WTC11 (cell line): Measurements from ENCODE around the gene TNFAIP8L1. TPM values are rescaled to one million over a fixed set of nuclear protein-coding genes. Genes with fewer than 3 reads are reported as not detected.
"Not testable (repeated sequence)": the region's sequence is repeated elsewhere in the genome, so short reads cannot be mapped to it uniquely, and the experiment has no call there.

ENCODE experiments used
- ATAC-seq: fragments of 200-7000 bp; cut with Tn5 transposase; 2 replicates; pipeline ENCODE4 v1.10.0; 2021; ENCODE audit warnings: mild to moderate bottlenecking, moderate library complexity
- CTCF ChIA-PET: fragments of 300-600 bp; sonication (Branson Sonifier 250); formaldehyde crosslinking; loops from one replicate; lab custom pipeline; 2021; ENCODE audit warnings: antibody characterized with exemption; lab: Charles Lee
- POLR2A ChIA-PET: fragments of 350-600 bp; sonication (Branson Sonifier 250); formaldehyde crosslinking; loops from one replicate; lab custom pipeline; 2021; ENCODE audit warnings: antibody characterized with exemption; lab: Charles Lee
- DNase-seq: peaks from one replicate; pipeline ENCODE4 v3.0.0; 2021; ENCODE audit warnings: low spot score
- H3K27ac Mint-ChIP-seq: 2 replicates; pipeline ENCODE4 v1.8.0; 2021; ENCODE audit warnings: mixed read lengths
- H3K27me3 Mint-ChIP-seq: 2 replicates; pipeline ENCODE4 v1.8.0; 2021; ENCODE audit warnings: low read depth, mild to moderate bottlenecking, moderate library complexity, mixed read lengths
- H3K36me3 Mint-ChIP-seq: 2 replicates; pipeline ENCODE4 v1.8.0; 2021; ENCODE audit warnings: mixed read lengths
- H3K4me1 Mint-ChIP-seq: 2 replicates; pipeline ENCODE4 v1.8.0; 2022; ENCODE audit warnings: mixed read lengths
- H3K4me3 Mint-ChIP-seq: 2 replicates; pipeline ENCODE4 v1.8.0; 2021; ENCODE audit warnings: mild to moderate bottlenecking, moderate library complexity, mixed read lengths
- H3K9me3 Mint-ChIP-seq: 2 replicates; pipeline ENCODE4 v1.8.0; 2021; ENCODE audit warnings: mixed read lengths
- ATF1 ChIP-seq: sonication (generic); formaldehyde crosslinking; IDR thresholded peaks from 2 replicates; pipeline ENCODE4 v1.8.1; 2023; ENCODE audit warnings: mild to moderate bottlenecking, moderate library complexity, missing genetic modification reagents
- ATF3 ChIP-seq: sonication (generic); formaldehyde crosslinking; conservative IDR thresholded peaks from 2 replicates; pipeline ENCODE4 v1.8.1; 2022; ENCODE audit warnings: mild to moderate bottlenecking, missing genetic modification reagents
- CDX4 ChIP-seq: fragments of 250-450 bp; sonication (Bioruptor Pico); IDR thresholded peaks from 2 replicates; pipeline ENCODE4 v1.9.0; 2021; ENCODE audit warnings: moderate library complexity, mild to moderate bottlenecking, inconsistent platforms, borderline replicate concordance
- CTCF ChIP-seq: fragments of 200-600 bp; IDR thresholded peaks from 2 replicates; pipeline ENCODE4 v1.8.0; 2022; ENCODE audit warnings: antibody characterized with exemption
- ETV6 ChIP-seq: sonication (generic); formaldehyde crosslinking; IDR thresholded peaks from 2 replicates; pipeline ENCODE4 v1.8.1; 2022; ENCODE audit warnings: mild to moderate bottlenecking, missing genetic modification reagents
- HMGXB4 ChIP-seq: sonication (generic); formaldehyde crosslinking; IDR thresholded peaks from 2 replicates; pipeline ENCODE4 v1.8.1; 2023; ENCODE audit warnings: mild to moderate bottlenecking, moderate library complexity, missing genetic modification reagents
- NR3C1 ChIP-seq: sonication (generic); formaldehyde crosslinking; conservative IDR thresholded peaks from 2 replicates; pipeline ENCODE4 v1.8.1; 2023; ENCODE audit warnings: low read depth, mild to moderate bottlenecking, missing genetic modification reagents
- SMAD3 ChIP-seq: sonication (generic); formaldehyde crosslinking; IDR thresholded peaks from 2 replicates; pipeline ENCODE4 v1.8.0; 2022; ENCODE audit warnings: missing genetic modification reagents, mild to moderate bottlenecking, borderline replicate concordance
- SP1 ChIP-seq: sonication (generic); formaldehyde crosslinking; conservative IDR thresholded peaks from 2 replicates; pipeline ENCODE4 v1.8.1; 2022; ENCODE audit warnings: missing genetic modification reagents
- USF1 ChIP-seq: sonication (generic); formaldehyde crosslinking; IDR thresholded peaks from 2 replicates; pipeline ENCODE4 v1.8.0; 2022; ENCODE audit warnings: mild to moderate bottlenecking, missing genetic modification reagents
- ZNF281 ChIP-seq: sonication (generic); formaldehyde crosslinking; IDR thresholded peaks from 2 replicates; pipeline ENCODE4 v1.8.0; 2023; ENCODE audit warnings: mild to moderate bottlenecking, missing genetic modification reagents
- ZNF671 ChIP-seq: fragments of 250-450 bp; sonication (Bioruptor Pico); IDR thresholded peaks from 2 replicates; pipeline ENCODE4 v1.8.0; 2021; ENCODE audit warnings: mild to moderate bottlenecking
- total RNA-seq: library from RNA; stranded (reverse); gene quantifications from 3 replicates; pipeline ENCODE4 v1.2.3, GENCODE V29; 2021

TNFAIP8L1 gene
- total RNA-seq, 1 experiment from 2014 or later: 8.7 TPM

- H3K4me3 Mint-ChIP-seq: no peak overlapping the region
- no peak for DNase-seq
- TF ChIP-seq ETV6 (CRISPR knock-in tag) (no peak), ZNF671 (CRISPR knock-in tag) (no peak), ATF1 (CRISPR knock-in tag) (no peak), USF1 (CRISPR knock-in tag) (no peak), HMGXB4 (CRISPR knock-in tag) (no peak)
- peaks cover 3% of the 10 kb centered on the region; the same call in 1 of the 2 replicates for H3K36me3 Mint-ChIP-seq
- no peak for ATAC-seq
- peaks cover 12% of the 10 kb centered on the region for H3K4me1 Mint-ChIP-seq
- ChIA-PET POLR2A (no interaction called here), CTCF (no interaction called here)
- no peak overlapping the region for H3K27ac Mint-ChIP-seq
- no peaks in the 10 kb centered on the region for H3K9me3 Mint-ChIP-seq
- no peaks in the 10 kb centered on the region for H3K27me3 Mint-ChIP-seq
Observed at GRCh38 chr19:4675346-4675745, 36.0 kb downstream of the TNFAIP8L1 start.

GRCh38 chr19:4676955-4677731, 37.8 kb downstream of the TNFAIP8L1 start:
- ATAC-seq (peak; percentile 48), DNase-seq (peak; percentile 87)
- Mint-ChIP-seq H3K4me1 (peaks cover 12% of the 10 kb centered on the region), H3K4me3 (no peak overlapping the region), H3K36me3 (peaks cover 8% of the 10 kb centered on the region), H3K27ac (peak overlapping the region; percentile 30; the same call in 1 of the 2 replicates), H3K27me3 (no peaks in the 10 kb centered on the region), H3K9me3 (no peaks in the 10 kb centered on the region)
- POLR2A ChIA-PET: interaction anchor here (0.6 kb wide), 1 partner anchor 1454 kb away, joined by 6 read pairs; no protein-coding TSS in a partner anchor
- TF ChIP-seq CTCF (peak; percentile 78), CDX4 (no peak)
- CTCF ChIA-PET: interaction anchor here (0.6 to 2.9 kb wide), 30 partner anchors 9 to 537 kb away, joined by 3 to 15 read pairs (median 4); partner anchors contain the start of genes DPP9, FEM1A, KDM4B and PLIN4

- no peaks in the 10 kb centered on the region for H3K27me3 Mint-ChIP-seq
- TF ChIP-seq SMAD3 (no peak), ATF3 (CRISPR knock-in tag) (no peak), ZNF281 (CRISPR knock-in tag) (no peak), SP1 (peak; percentile 46; the same call in 1 of the 2 replicates), NR3C1 (CRISPR knock-in tag) (no peak)
- TF ChIP-seq, all 79 proteins: peak for 1
- H3K9me3 Mint-ChIP-seq: no peaks in the 10 kb centered on the region
- ATAC-seq (peak; percentile 96), DNase-seq (peak; percentile 96)
- peak overlapping the region; percentile 41; the same call in 1 of the 2 replicates for H3K4me3 Mint-ChIP-seq
- H3K36me3 Mint-ChIP-seq: peaks cover 15% of the 10 kb centered on the region
- CTCF ChIA-PET: interaction anchor here (0.6 to 2.9 kb wide), 20 partner anchors 11 to 710 kb away, joined by 3 to 15 read pairs (median 3); partner anchors contain the start of gene FEM1A
- POLR2A ChIA-PET: interaction anchor here (0.6 kb wide), 1 partner anchor 575 kb away, joined by 3 read pairs; no protein-coding TSS in a partner anchor
- H3K4me1 Mint-ChIP-seq: peaks cover 12% of the 10 kb centered on the region
- H3K27ac Mint-ChIP-seq: peak overlapping the region; percentile 92
Observed at GRCh38 chr19:4678881-4679790, 39.8 kb downstream of the TNFAIP8L1 start.

- ATAC-seq, H3K4me3 Mint-ChIP-seq, H3K27me3 Mint-ChIP-seq, DNase-seq, H3K9me3 Mint-ChIP-seq, H3K27ac Mint-ChIP-seq, POLR2A ChIA-PET: not testable (repeated sequence)
- Mint-ChIP-seq H3K4me1 (peaks cover 12% of the 10 kb centered on the region), H3K36me3 (peaks cover 15% of the 10 kb centered on the region)
- CTCF ChIA-PET: interaction anchor here (0.7 to 1.5 kb wide), 4 partner anchors 10 to 413 kb away, joined by 3 to 4 read pairs (median 3); no protein-coding TSS in a partner anchor
Observed at GRCh38 chr19:4680021-4680420, 40.7 kb downstream of the TNFAIP8L1 start.
